NCI-H1092 (cell line): ENCODE results near the gene SRRM3.
A peak's percentile ranks its signal among the peaks of the same experiment; 100 is the strongest.
"Not testable (repeated sequence)": the region's sequence is repeated elsewhere in the genome, so short reads cannot be mapped to it uniquely, and the experiment has no call there.

ENCODE experiments used
- DNase-seq: peaks from one replicate; lab custom pipeline; 2025; lab: John Stamatoyannopoulos, UW

The SRRM3 gene

DNA sequence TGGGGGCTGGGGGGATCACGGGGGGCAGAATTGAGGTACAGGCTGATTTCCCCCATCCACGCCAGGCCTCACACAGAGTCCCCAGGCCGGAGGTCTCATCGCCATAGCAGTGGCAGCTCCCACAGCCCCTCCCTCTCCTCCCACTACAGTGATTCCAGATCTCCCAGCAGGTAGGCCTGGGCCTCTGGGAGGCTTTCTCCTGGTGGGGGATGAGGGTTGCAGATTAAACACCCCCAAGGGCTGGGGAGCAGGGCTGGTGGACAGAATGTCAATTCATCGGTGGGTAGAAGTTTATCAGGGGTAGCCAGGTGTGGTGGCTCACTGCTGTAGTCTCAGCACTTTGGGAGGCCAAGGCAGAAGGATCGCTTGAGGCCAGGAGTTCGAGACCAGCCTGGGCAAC, 63.6 kb downstream of the SRRM3 start:
- no peak for DNase-seq

GRCh38 chr7:76267107-76267893, 65.6 kb downstream of the SRRM3 start:
- no peak for DNase-seq

DNA sequence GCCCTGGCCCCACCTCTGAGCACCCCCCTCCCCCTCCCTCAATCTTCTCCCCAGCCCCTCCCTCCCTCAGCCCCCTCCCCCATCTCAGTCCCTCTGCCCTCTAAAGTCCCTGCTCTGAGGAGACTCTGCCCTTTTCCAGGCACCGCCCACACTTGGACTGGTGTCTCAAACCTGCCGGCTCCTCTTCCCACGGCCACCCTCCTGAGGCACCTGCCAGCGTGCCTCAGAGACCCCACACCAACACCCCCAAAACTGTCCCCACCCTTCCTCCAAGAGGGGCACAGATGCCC, 66.1 kb downstream of the SRRM3 start:
- DNase-seq = no peak

GRCh38 chr7:76268376-76268775, 66.7 kb downstream of the SRRM3 start:
- DNase-seq = no peak

GRCh38 chr7:76269895-76270294, 68.2 kb downstream of the SRRM3 start:
- no peak for DNase-seq

DNA sequence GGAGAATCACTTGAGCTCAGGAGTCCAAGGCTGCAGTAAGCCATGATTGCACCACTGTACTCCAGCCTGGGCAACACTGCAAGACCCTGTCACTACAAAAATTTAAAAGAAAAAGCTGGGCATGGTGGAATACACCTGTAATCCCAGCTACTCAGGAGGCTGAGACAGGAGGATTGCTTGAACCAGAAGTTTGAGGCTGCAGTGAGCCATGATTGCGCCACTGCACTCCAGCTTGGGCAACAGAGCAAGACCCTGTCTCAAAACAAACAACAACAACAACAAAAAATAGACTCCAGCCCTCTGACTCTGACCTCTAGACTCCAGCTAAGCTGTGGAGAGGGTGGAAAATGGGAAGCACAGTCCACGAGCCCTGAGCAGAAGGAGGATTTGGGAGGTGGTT, 69.7 kb downstream of the SRRM3 start:
- DNase-seq = not testable (repeated sequence)

GRCh38 chr7:76272142-76272541, 70.4 kb downstream of the SRRM3 start:
- DNase-seq = no peak

DNA sequence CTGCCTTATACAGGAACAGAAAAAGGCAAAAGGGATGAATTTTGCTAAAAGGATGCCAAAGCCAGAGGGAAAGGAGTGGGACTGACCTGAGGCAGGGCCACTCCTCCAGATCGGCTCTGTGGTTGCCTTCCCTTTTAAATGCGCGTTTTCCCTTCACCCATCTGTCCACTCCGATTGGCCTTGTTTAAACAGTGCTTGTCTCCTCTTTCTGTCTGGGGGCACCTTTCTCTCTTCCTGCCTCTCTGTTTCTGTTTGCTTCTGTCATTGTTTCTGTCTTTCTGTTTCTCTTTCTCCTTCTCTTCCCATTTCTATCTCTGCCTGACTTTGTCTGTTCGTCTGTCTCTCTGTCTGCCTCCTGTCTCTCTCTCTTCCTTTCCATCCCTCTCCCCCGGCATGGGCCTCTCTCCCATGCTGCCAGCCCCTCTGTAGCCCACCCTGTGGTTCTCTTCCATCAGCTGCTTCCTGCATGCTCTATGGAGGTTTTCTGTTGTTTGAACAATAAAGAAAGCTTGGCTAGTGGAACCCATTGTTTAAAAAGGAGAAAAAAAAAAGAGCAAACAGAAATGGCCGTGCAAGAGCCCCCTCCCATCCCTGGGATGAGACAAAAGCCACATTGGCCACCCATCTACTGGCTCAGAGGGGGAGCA, 71.3 kb downstream of the SRRM3 start:
- DNase-seq = peak; percentile 42

- DNase-seq = no peak
Observed at GRCh38 chr7:76273503-76273902, 71.8 kb downstream of the SRRM3 start.

DNA sequence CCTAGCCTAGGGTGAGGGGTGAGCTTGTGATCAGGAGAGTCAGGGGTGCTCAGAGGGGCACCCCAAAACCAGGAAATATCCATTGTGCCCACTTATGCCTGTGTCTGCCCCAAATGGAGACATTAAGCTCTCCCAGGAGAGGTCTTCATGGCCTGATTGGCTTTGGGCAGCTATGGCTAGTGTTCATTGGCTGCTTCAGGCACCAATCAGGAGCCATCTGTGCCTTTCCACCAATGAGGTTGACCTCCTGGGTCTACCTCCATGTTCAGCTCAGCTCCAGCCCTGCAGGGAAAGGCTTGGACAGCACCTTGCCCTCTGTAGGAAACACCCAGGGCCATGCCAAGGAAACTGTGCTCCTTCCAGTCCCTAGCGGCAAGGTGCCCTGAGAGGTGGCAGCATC, 76.8 kb downstream of the SRRM3 start:
- no peak for DNase-seq

- DNase-seq = peak; percentile 33
Observed at GRCh38 chr7:76280408-76280807, 78.7 kb downstream of the SRRM3 start.

DNA sequence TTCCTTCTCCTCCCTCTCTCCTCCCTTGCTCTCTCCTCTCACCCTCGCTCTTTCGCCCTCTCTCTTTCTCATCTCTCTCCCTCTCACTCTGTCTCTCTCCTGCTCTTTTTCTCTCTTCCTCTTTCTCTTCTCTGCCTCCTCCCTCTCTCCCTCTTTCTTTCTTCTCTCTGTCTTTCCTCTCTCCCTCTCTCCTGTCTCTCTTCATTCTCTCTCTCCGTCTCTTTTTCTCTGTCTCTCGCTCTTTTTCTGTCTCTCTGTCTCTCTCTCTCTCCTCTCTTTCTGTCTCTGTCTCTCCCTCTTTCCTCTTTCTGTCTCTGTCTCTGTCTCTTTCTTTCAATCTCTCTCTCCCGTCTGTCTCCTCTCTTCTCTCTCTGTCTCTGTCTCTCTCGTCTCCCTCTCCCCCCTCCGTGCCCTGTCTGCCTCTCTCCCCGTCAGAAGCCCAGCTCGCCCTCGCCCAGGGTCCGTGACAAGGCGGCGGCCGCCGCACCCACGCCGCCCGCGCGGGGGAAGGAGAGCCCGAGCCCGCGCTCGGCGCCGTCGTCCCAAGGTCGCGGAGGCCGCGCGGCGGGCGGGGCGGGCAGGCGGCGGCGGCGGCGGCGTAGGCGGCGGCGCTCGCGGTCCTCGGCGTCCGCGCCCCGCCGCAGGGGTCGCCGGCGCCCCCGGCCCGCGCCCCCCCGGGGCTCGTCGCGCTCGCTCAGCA, 79.5 kb downstream of the SRRM3 start:
- DNase-seq = no peak

- no peak for DNase-seq
Observed at GRCh38 chr7:76281706-76282343, 80.1 kb downstream of the SRRM3 start.

DNA sequence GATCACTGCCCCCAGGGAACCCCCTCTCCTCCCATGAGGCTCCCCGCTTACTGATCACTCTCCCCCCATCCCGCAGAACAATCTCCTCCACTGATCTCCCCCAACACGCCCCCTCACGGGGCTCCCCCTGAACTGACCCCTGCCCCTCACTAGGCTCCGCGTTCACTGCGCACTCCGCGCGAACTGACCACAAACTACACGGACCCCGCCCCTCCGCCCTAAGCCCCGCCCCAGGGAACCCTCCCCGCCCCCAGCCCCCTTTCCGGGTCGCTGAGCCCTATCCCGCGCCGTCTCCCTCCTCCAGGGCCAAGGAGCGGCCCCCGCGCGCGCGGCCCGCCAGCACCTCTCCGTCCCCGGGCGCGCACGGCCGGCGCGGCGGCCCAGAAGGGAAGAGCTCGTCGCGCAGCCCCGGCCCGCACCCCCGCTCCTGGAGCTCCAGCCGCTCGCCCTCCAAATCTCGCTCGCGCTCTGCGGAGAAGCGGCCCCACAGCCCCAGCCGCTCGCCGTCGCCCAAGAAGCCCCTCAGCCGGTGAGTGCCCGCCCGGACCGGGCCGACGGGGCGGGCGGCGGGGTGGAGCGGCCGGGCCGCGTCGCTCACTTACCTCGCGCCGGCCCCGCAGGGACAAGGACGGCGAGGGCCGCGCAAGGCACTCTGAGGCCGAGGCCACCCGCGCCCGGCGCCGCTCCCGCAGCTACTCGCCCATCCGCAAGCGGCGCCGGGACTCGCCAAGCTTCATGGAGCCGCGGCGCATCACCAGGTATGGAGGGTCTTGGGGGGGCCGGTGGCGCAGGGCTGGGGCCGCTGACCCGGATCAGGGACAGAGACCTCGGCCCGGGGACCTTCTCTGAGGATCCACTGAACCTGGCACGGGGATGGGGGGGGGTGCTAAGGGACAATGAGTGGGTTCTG, 80.9 kb downstream of the SRRM3 start:
- DNase-seq = no peak

GRCh38 chr7:76283254-76284159, 81.8 kb downstream of the SRRM3 start:
- DNase-seq = no peak

GRCh38 chr7:76285604-76286374, 84.1 kb downstream of the SRRM3 start:
- no peak for DNase-seq

DNA sequence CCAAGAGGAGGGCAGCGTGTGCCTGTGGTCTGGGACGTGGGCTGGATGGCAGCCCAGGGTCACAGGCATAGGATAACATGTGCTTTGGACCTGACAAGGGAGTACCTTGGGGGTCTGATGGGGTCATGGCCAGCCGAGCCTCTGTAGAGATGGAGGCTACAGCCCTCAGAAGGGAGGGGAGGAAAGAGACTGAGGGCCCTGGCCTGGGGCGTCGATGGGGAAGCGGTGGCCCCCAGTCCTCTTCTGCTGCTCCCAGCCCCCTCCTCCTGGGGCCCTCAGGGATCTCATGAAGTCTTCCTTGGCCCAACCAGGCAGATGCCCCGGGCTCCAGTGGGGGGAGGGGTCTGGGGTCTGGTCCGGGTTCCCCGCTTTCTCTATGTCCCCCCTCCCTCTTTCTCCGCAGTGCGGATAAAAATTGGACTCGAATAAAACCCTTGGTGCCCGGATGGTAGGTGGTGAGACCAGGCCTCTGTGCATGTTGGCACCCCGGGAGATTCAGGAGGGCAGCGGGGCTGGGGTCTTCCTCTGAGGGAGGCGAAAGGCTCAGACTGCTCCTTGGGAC, 85.2 kb downstream of the SRRM3 start:
- DNase-seq = no peak

DNA sequence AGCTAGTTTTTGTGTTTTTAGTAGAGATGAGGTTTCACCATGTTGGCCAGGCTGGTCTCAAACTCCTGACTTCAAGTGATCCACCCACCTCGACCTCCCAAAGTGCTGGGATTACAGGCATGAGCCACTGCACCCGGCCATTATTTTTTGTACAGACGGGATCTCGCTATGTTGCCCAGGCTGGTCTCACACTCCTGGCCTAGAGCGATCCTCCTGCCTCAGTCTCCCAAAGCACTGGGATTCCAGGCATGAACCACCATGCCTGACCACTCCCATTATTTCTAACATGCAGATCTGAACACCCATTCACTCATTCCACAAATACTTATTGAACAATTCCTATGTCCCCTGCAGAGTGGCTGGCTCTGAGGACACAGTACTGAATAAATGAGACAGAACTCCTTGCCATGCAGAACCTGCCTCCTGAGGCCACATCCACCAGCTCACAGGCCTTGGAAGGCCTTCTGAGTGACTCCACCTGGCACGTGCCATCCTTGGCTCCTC, 89.2 kb downstream of the SRRM3 start:
- DNase-seq = not testable (repeated sequence)
